ENCODE data around the gene FGF8. TPM values are rescaled to one million over a fixed set of nuclear protein-coding genes. Genes with fewer than 3 reads are reported as not detected.

Gene FGF8
- total and polyA plus RNA-seq, 9 of the 15 experiments (the other 6 are each of a cell fraction or from before 2014, with no cell fraction given), result 0.13 to 0.82 (median 0.37) TPM; not detected in 5

DNA sequence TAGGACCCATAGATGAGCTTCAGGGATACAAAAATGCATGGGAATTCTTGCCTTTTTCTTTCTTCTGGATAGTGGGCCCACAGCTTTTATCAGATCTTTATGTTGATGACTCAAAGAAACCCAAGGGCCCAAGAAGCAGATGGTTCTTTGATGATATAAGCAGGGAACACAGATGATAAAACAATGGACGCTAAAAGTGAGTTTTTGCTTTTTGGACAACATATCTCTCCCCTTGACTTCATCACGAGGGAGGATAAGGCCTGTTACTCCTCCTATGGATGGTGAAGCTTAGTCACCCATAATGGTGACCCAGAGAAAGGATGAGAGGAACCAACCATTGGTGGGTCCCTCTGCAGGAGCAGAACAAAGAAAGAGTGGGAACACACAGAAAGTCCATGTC is 48.8 kb upstream of the FGF8 start (continued):
- TF ChIP-seq YY1 (IDR thresholded peaks at IDR 0.05; ENCODE audit: borderline replicate concordance in 1 of 3, control insufficient read depth in 1 of 3, extremely low read depth in 1 of 3, insufficient read depth in 3 of 3, insufficient read length in 1 of 3, insufficient replicate concordance in 2 of 3, low read depth in 1 of 3, low read length in 2 of 3) (no peak), RFX7 (CRISPR knock-in tag; IDR thresholded peaks at IDR 0.05) (no peak), ZNF780A (CRISPR knock-in tag; IDR thresholded peaks at IDR 0.05) (no peak), ZNF253 (CRISPR knock-in tag; conservative IDR thresholded peaks at IDR 0.05) (no peak), ZNF146 (CRISPR knock-in tag; IDR thresholded peaks at IDR 0.05; ENCODE audit: unreplicated experiment) (no peak), RB1 (IDR thresholded peaks at IDR 0.05; ENCODE audit: low read depth) (no peak), PCBP2 (IDR thresholded peaks at IDR 0.05; ENCODE audit: low read depth, low read length, poor library complexity, severe bottlenecking) (no peak), ZNF239 (CRISPR knock-in tag; IDR thresholded peaks at IDR 0.05) (no peak), GABPB1 (CRISPR knock-in tag; IDR thresholded peaks at IDR 0.05) (no peak), FOXK2 (conservative IDR thresholded peaks at IDR 0.05 in 1 of 2, IDR thresholded peaks at IDR 0.05 in 1 of 2; ENCODE audit: low read depth in 2 of 2) (peak in 1 of 2 experiments; percentile 15; a peak in 1 of 4 replicates), U2AF2 (optimal IDR thresholded peaks at IDR 0.05; ENCODE audit: low read depth, low read length) (no peak), ARHGAP35 (IDR thresholded peaks at IDR 0.05; ENCODE audit: partially characterized antibody) (no peak), ZNF584 (CRISPR knock-in tag; IDR thresholded peaks at IDR 0.05; ENCODE audit: low read depth) (no peak), ZNF282 (CRISPR knock-in tag; IDR thresholded peaks at IDR 0.05) (no peak), FOXA3 (CRISPR knock-in tag; conservative IDR thresholded peaks at IDR 0.05 in 1 of 2, IDR thresholded peaks at IDR 0.05 in 1 of 2) (no peak), HMG20A (CRISPR knock-in tag; conservative IDR thresholded peaks at IDR 0.05) (no peak), MTA1 (IDR thresholded peaks at IDR 0.05; ENCODE audit: borderline replicate concordance) (0 out of 2 replicates have a peak, but pooled peaks have one; percentile 26), SMAD4 (CRISPR knock-in tag; conservative IDR thresholded peaks at IDR 0.05) (no peak), HDAC1 (IDR thresholded peaks at IDR 0.05) (peak in 1 of 2 experiments; percentile 20; a peak in 1 of 4 replicates), BDP1 (IDR thresholded peaks at IDR 0.05; ENCODE audit: insufficient read depth, insufficient read length) (no peak), MTF1 (CRISPR knock-in tag; IDR thresholded peaks at IDR 0.05; ENCODE audit: borderline replicate concordance) (no peak), SMARCA5 (IDR thresholded peaks at IDR 0.05) (no peak), JUNB (CRISPR knock-in tag; conservative IDR thresholded peaks at IDR 0.05) (no peak), TAF1 (IDR thresholded peaks at IDR 0.05; ENCODE audit: control insufficient read depth, extremely low read depth, insufficient read depth, low read length, severe bottlenecking) (no peak)
- TF ChIP-seq, protein P1, sequence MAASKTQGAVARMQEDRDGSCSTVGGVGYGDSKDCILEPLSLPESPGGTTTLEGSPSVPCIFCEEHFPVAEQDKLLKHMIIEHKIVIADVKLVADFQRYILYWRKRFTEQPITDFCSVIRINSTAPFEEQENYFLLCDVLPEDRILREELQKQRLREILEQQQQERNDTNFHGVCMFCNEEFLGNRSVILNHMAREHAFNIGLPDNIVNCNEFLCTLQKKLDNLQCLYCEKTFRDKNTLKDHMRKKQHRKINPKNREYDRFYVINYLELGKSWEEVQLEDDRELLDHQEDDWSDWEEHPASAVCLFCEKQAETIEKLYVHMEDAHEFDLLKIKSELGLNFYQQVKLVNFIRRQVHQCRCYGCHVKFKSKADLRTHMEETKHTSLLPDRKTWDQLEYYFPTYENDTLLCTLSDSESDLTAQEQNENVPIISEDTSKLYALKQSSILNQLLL (CRISPR knock-in tag; IDR thresholded peaks at IDR 0.05; ENCODE audit: borderline replicate concordance), result no peak
- TF ChIP-seq, protein P2, sequence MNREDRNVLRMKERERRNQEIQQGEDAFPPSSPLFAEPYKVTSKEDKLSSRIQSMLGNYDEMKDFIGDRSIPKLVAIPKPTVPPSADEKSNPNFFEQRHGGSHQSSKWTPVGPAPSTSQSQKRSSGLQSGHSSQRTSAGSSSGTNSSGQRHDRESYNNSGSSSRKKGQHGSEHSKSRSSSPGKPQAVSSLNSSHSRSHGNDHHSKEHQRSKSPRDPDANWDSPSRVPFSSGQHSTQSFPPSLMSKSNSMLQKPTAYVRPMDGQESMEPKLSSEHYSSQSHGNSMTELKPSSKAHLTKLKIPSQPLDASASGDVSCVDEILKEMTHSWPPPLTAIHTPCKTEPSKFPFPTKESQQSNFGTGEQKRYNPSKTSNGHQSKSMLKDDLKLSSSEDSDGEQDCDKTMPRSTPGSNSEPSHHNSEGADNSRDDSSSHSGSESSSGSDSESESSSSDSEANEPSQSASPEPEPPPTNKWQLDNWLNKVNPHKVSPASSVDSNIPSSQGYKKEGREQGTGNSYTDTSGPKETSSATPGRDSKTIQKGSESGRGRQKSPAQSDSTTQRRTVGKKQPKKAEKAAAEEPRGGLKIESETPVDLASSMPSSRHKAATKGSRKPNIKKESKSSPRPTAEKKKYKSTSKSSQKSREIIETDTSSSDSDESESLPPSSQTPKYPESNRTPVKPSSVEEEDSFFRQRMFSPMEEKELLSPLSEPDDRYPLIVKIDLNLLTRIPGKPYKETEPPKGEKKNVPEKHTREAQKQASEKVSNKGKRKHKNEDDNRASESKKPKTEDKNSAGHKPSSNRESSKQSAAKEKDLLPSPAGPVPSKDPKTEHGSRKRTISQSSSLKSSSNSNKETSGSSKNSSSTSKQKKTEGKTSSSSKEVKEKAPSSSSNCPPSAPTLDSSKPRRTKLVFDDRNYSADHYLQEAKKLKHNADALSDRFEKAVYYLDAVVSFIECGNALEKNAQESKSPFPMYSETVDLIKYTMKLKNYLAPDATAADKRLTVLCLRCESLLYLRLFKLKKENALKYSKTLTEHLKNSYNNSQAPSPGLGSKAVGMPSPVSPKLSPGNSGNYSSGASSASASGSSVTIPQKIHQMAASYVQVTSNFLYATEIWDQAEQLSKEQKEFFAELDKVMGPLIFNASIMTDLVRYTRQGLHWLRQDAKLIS (CRISPR knock-in tag; IDR thresholded peaks at IDR 0.05), result no peak

Data from K562 (cell line).